GM23338 (cell line): ENCODE results near the gene PLEKHG5.
"Not testable (repeated sequence)": the region's sequence is repeated elsewhere in the genome, so short reads cannot be mapped to it uniquely, and the experiment has no call there.

ENCODE experiments used
- CREB1 ChIP-seq: fragments of 250-450 bp; sonication (Bioruptor Pico); IDR thresholded peaks from 2 replicates; pipeline ENCODE4 v1.5.0; 2020; ENCODE audit warnings: low read depth, mild to moderate bottlenecking, moderate library complexity
- EZH2 ChIP-seq: fragments of 200-600 bp; sonication (generic); IDR thresholded peaks from one replicate; pipeline ENCODE4 v1.8.0; 2017; ENCODE audit warnings: antibody characterized with exemption, mild to moderate bottlenecking, low read depth; ENCODE audit not compliant: unreplicated experiment
- EZH2phosphoT487 ChIP-seq: fragments of 200-600 bp; sonication (generic); IDR thresholded peaks from one replicate; pipeline ENCODE4 v1.8.1; 2018; ENCODE audit warnings: antibody characterized with exemption; ENCODE audit not compliant: unreplicated experiment
- JUNB ChIP-seq: IDR thresholded peaks from one replicate; pipeline ENCODE4 v1.6.1; 2016; ENCODE audit warnings: antibody characterized with exemption; ENCODE audit not compliant: unreplicated experiment
- NANOG ChIP-seq: IDR thresholded peaks from 2 replicates; pipeline ENCODE4 v1.6.1; 2016; ENCODE audit warnings: antibody characterized with exemption, borderline replicate concordance
- POLR2AphosphoS5 ChIP-seq: IDR thresholded peaks from 2 replicates; pipeline ENCODE4 v1.6.1; 2016; ENCODE audit warnings: antibody characterized with exemption, low read depth
- STAT1 ChIP-seq: IDR thresholded peaks from one replicate; pipeline ENCODE4 v1.6.1; 2016; ENCODE audit warnings: antibody characterized with exemption; ENCODE audit not compliant: unreplicated experiment
- ZNF114 ChIP-seq: fragments of 250-450 bp; sonication (Bioruptor Pico); IDR thresholded peaks from 2 replicates; pipeline ENCODE4 v1.5.0; 2020; ENCODE audit warnings: mild to moderate bottlenecking, moderate library complexity
- ZNF331 ChIP-seq: fragments of 250-450 bp; sonication (Bioruptor Pico); IDR thresholded peaks from 2 replicates; pipeline ENCODE4 v1.5.0; 2020; ENCODE audit warnings: low read depth, mild to moderate bottlenecking, moderate library complexity
- ZNF462 ChIP-seq: fragments of 250-450 bp; sonication (Bioruptor Pico); IDR thresholded peaks from 2 replicates; pipeline ENCODE4 v1.5.0; 2020; ENCODE audit warnings: mild to moderate bottlenecking, moderate library complexity
- TF ChIP-seq, protein P1 (sequence below), 2 experiments: fragments of 200-600 bp in 1 of 2; sonication (generic) in 1 of 2; conservative IDR thresholded peaks; 2 replicates each; pipeline versions ENCODE4 v1.5.1 to v1.6.1; 2016 to 2017; ENCODE audit warnings: antibody characterized with exemption in 2 of 2, low read depth in 2 of 2, mild to moderate bottlenecking in 2 of 2, moderate library complexity in 1 of 2
- TF ChIP-seq, protein P2 (sequence below): IDR thresholded peaks from one replicate; pipeline ENCODE4 v1.6.1; 2018; ENCODE audit warnings: antibody characterized with exemption; ENCODE audit not compliant: unreplicated experiment
- TF ChIP-seq, protein P3 (sequence below): IDR thresholded peaks from 2 replicates; pipeline ENCODE4 v1.6.1; 2016; ENCODE audit warnings: antibody characterized with exemption

DNA sequence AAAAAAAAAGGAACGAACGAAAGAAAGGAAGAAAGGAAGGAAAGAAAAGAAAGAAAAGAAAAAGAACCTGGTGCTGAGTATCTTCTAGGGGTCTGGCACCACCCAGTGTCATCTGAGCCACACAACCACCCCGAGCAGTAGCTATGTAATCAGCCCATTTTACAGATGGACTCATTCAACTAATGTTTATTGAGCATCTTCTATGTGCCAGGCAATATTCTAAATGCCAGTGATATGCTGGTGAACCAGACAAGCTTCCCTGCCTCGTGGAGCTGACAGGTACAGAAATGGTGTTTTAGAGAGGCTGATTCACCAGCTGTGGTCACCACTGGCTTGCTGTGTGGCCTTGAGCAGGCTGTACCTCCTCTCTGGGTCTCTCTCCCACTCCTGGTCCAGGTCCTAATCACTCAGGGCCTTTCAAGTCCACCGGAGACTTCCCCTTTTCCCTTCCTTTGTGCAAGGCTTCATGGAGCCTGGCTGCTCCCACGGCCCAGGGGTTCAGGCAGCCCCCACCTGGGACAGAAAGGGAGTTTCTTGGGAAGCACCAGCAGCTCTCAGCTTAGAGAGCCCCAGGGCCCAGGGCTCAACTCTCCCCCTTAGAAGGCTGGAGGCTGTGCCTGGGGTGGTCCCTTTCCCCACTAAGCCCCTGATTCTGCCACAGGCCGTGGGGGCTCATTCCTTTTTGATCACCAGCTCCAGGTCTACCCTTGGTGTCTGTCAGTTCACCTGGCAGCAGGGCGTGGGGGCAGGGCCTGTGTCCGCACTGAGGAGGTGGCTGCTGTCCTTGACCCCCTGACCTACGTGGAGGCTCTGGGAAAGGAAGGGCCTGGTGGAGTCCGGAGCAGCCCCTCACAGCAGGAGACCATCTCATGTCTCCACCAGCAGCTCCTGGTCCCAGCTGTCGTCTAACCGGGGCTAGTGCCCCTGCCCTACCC is 59.6 kb downstream of the PLEKHG5 start:
- TF ChIP-seq POLR2AphosphoS5; EZH2; ZNF114 (CRISPR knock-in tag); EZH2phosphoT487; JUNB; STAT1; NANOG; CREB1 (CRISPR knock-in tag); ZNF331 (CRISPR knock-in tag); ZNF462 (CRISPR knock-in tag): not testable (repeated sequence)
- TF ChIP-seq, protein P1, sequence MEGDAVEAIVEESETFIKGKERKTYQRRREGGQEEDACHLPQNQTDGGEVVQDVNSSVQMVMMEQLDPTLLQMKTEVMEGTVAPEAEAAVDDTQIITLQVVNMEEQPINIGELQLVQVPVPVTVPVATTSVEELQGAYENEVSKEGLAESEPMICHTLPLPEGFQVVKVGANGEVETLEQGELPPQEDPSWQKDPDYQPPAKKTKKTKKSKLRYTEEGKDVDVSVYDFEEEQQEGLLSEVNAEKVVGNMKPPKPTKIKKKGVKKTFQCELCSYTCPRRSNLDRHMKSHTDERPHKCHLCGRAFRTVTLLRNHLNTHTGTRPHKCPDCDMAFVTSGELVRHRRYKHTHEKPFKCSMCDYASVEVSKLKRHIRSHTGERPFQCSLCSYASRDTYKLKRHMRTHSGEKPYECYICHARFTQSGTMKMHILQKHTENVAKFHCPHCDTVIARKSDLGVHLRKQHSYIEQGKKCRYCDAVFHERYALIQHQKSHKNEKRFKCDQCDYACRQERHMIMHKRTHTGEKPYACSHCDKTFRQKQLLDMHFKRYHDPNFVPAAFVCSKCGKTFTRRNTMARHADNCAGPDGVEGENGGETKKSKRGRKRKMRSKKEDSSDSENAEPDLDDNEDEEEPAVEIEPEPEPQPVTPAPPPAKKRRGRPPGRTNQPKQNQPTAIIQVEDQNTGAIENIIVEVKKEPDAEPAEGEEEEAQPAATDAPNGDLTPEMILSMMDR (conservative IDR thresholded peaks at IDR 0.05; ENCODE audit: low read depth in 2 of 2), result not testable (repeated sequence)
- TF ChIP-seq, protein P2, sequence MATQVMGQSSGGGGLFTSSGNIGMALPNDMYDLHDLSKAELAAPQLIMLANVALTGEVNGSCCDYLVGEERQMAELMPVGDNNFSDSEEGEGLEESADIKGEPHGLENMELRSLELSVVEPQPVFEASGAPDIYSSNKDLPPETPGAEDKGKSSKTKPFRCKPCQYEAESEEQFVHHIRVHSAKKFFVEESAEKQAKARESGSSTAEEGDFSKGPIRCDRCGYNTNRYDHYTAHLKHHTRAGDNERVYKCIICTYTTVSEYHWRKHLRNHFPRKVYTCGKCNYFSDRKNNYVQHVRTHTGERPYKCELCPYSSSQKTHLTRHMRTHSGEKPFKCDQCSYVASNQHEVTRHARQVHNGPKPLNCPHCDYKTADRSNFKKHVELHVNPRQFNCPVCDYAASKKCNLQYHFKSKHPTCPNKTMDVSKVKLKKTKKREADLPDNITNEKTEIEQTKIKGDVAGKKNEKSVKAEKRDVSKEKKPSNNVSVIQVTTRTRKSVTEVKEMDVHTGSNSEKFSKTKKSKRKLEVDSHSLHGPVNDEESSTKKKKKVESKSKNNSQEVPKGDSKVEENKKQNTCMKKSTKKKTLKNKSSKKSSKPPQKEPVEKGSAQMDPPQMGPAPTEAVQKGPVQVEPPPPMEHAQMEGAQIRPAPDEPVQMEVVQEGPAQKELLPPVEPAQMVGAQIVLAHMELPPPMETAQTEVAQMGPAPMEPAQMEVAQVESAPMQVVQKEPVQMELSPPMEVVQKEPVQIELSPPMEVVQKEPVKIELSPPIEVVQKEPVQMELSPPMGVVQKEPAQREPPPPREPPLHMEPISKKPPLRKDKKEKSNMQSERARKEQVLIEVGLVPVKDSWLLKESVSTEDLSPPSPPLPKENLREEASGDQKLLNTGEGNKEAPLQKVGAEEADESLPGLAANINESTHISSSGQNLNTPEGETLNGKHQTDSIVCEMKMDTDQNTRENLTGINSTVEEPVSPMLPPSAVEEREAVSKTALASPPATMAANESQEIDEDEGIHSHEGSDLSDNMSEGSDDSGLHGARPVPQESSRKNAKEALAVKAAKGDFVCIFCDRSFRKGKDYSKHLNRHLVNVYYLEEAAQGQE, result not testable (repeated sequence)
- TF ChIP-seq, protein P3, sequence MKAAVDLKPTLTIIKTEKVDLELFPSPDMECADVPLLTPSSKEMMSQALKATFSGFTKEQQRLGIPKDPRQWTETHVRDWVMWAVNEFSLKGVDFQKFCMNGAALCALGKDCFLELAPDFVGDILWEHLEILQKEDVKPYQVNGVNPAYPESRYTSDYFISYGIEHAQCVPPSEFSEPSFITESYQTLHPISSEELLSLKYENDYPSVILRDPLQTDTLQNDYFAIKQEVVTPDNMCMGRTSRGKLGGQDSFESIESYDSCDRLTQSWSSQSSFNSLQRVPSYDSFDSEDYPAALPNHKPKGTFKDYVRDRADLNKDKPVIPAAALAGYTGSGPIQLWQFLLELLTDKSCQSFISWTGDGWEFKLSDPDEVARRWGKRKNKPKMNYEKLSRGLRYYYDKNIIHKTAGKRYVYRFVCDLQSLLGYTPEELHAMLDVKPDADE, result not testable (repeated sequence)
